Trophoblast cell (in vitro differentiated cells and primary cell): ENCODE measurements around the gene LIPG.

Source experiments
- DNase-seq, 2 donors: peaks; one replicate each; pipeline ENCODE4 v3.0.0-alpha.2; 2016
- H2AFZ ChIP-seq: 2 replicates; pipeline ENCODE4 v1.6.1; 2013; ENCODE audit warnings: low read length, moderate library complexity, mild to moderate bottlenecking; ENCODE audit not compliant: insufficient read depth, poor library complexity
- H2AK5ac ChIP-seq: 2 replicates; pipeline ENCODE4 v1.6.1; 2013; ENCODE audit warnings: mild to moderate bottlenecking, low read length
- H2BK120ac ChIP-seq: 2 replicates; pipeline ENCODE4 v1.6.1; 2013; ENCODE audit warnings: low read length, mild to moderate bottlenecking, moderate library complexity; ENCODE audit not compliant: insufficient read depth, poor library complexity
- H2BK12ac ChIP-seq: 2 replicates; pipeline ENCODE4 v1.6.1; 2013; ENCODE audit warnings: mild to moderate bottlenecking, low read length, moderate library complexity
- H2BK5ac ChIP-seq: 2 replicates; pipeline ENCODE4 v1.6.1; 2013; ENCODE audit warnings: low read length, low read depth, moderate library complexity, mild to moderate bottlenecking; ENCODE audit not compliant: poor library complexity
- H3K14ac ChIP-seq: 2 replicates; pipeline ENCODE4 v1.6.1; 2013; ENCODE audit warnings: mild to moderate bottlenecking, low read length
- H3K18ac ChIP-seq: 2 replicates; pipeline ENCODE4 v1.6.1; 2013; ENCODE audit warnings: mild to moderate bottlenecking, low read length
- H3K23ac ChIP-seq: 2 replicates; pipeline ENCODE4 v1.6.1; 2013; ENCODE audit warnings: low read length
- H3K27ac ChIP-seq: 2 replicates; pipeline ENCODE4 v1.5.1; 2013; ENCODE audit warnings: low read depth, mild to moderate bottlenecking, inconsistent platforms, low read length, moderate library complexity
- H3K27me3 ChIP-seq: 2 replicates; pipeline ENCODE4 v1.6.1; 2013; ENCODE audit warnings: inconsistent platforms, mild to moderate bottlenecking, low read length, moderate library complexity; ENCODE audit not compliant: insufficient read depth
- H3K36me3 ChIP-seq, 2 experiments: 1 replicate in 1 of 2; 2 replicates in 1 of 2; pipeline ENCODE4 v1.6.1; 2013; ENCODE audit warnings: low read length in 2 of 2, mild to moderate bottlenecking in 2 of 2, moderate library complexity in 1 of 2; ENCODE audit not compliant: insufficient read depth in 2 of 2, control insufficient read depth in 1 of 2
- H3K4ac ChIP-seq: 2 replicates; pipeline ENCODE4 v1.6.1; 2013; ENCODE audit warnings: low read depth, mild to moderate bottlenecking, low read length, moderate library complexity
- H3K4me1 ChIP-seq, 2 experiments: 1 replicate in 1 of 2; 2 replicates in 1 of 2; pipeline ENCODE4 v1.6.1; 2013; ENCODE audit warnings: low read length in 2 of 2, mild to moderate bottlenecking in 2 of 2, moderate library complexity in 1 of 2; ENCODE audit not compliant: insufficient read depth in 2 of 2, control insufficient read depth in 1 of 2
- H3K4me2 ChIP-seq: 2 replicates; pipeline ENCODE4 v1.6.1; 2013; ENCODE audit warnings: inconsistent platforms, mild to moderate bottlenecking, low read length, moderate library complexity
- H3K4me3 ChIP-seq: 2 replicates; pipeline ENCODE4 v1.5.1; 2013; ENCODE audit warnings: mild to moderate bottlenecking, low read depth, low read length, inconsistent platforms
- H3K79me1 ChIP-seq: one replicate; pipeline ENCODE4 v1.6.1; 2013; ENCODE audit warnings: low read length
- H3K79me2 ChIP-seq: 2 replicates; pipeline ENCODE4 v1.6.1; 2013; ENCODE audit warnings: low read length, mild to moderate bottlenecking; ENCODE audit not compliant: control insufficient read depth, insufficient read depth, poor library complexity
- H3K9ac ChIP-seq: 2 replicates; pipeline ENCODE4 v1.6.1; 2013; ENCODE audit warnings: mild to moderate bottlenecking, low read length
- H3K9me3 ChIP-seq: 2 replicates; pipeline ENCODE4 v1.6.1; 2013; ENCODE audit warnings: low read depth, mild to moderate bottlenecking, control low read depth, inconsistent platforms, low read length; ENCODE audit not compliant: insufficient read depth
- H4K12ac ChIP-seq: 2 replicates; pipeline ENCODE4 v1.6.1; 2013; ENCODE audit warnings: low read depth, mild to moderate bottlenecking, low read length, moderate library complexity
- H4K8ac ChIP-seq: 2 replicates; pipeline ENCODE4 v1.6.1; 2013; ENCODE audit warnings: low read depth, mild to moderate bottlenecking, low read length, moderate library complexity
- H4K91ac ChIP-seq: one replicate; pipeline ENCODE4 v1.6.1; 2013; ENCODE audit warnings: low read depth, mild to moderate bottlenecking, low read length, moderate library complexity
- WGBS: extraction: QIAGEN DNeasy Blood & Tissue Kit; methylation state at CpG from one replicate; pipeline ENCODE4 v1.1.7; 2013; ENCODE audit warnings: missing lambda C conversion rate; ENCODE audit not compliant: insufficient read length, insufficient coverage; ENCODE audit errors: extremely low coverage; 5-methylcytosine and 5-hydroxymethylcytosine counted together

Gene LIPG

GRCh38 chr18:49566217-49566770 lies 4.4 kb downstream of the LIPG start:
- Histone ChIP-seq H3K4me1 (peaks cover 19 to 25% of the 10 kb centered on the region in 2 experiments), H3K18ac (no peak overlapping the region), H2AK5ac (no peak overlapping the region), H4K8ac (no peak overlapping the region), H3K4me2 (no peak overlapping the region), H3K79me2 (no peaks in the 10 kb centered on the region), H4K12ac (no peak overlapping the region), H3K9ac (no peak overlapping the region), H3K27ac (no peak overlapping the region), H4K91ac (no peak overlapping the region), H3K4me3 (no peak overlapping the region), H3K4ac (no peak overlapping the region), H2AFZ (no peak overlapping the region), H3K23ac (no peak overlapping the region), H3K27me3 (no peaks in the 10 kb centered on the region), H2BK5ac (no peak overlapping the region), H3K9me3 (no peaks in the 10 kb centered on the region), H3K79me1 (peaks cover 9% of the 10 kb centered on the region), H2BK12ac (no peak overlapping the region), H3K14ac (no peak overlapping the region), H3K36me3 (peaks cover 11 to 18% of the 10 kb centered on the region in 2 experiments), H2BK120ac (no peak overlapping the region)
- WGBS = no CpG with 5 or more reads among the region's 3 CpGs
- no peak for DNase-seq

DNA sequence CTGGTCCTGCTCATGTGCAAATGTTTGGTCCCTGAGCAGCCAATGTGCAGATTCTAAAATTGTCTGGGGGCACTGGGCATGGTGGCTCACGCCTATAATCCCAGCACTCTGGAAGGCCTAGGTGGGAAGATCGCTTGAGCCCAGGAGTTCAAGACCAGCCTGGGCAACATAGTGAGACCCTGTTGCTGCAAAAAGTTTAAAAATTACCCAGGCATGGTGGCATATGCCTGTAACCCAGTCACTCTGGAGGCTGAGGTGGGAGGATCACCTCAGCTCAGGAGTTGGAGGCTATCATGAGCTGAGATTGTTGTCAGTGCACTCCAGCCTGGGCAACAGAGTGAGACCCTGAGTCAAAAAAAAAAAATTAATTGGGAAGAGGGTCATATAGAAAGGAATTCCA lies 5.1 kb downstream of the LIPG start:
- no peak overlapping the region for H3K9ac ChIP-seq
- no peak overlapping the region for H3K4ac ChIP-seq
- no peak overlapping the region for H2AFZ ChIP-seq
- H2AK5ac ChIP-seq = no peak overlapping the region
- H2BK120ac ChIP-seq = no peak overlapping the region
- no peak overlapping the region for H3K23ac ChIP-seq
- H3K36me3 ChIP-seq = peaks cover 15 to 22% of the 10 kb centered on the region in 2 experiments
- no peak overlapping the region for H4K8ac ChIP-seq
- no CpG with 5 or more reads among the region's 2 CpGs for WGBS
- no peak overlapping the region for H3K18ac ChIP-seq
- DNase-seq = no peak
- no peaks in the 10 kb centered on the region for H3K27me3 ChIP-seq
- H3K79me2 ChIP-seq = no peaks in the 10 kb centered on the region
- no peak overlapping the region for H2BK12ac ChIP-seq
- H3K4me2 ChIP-seq = no peak overlapping the region
- H3K14ac ChIP-seq = no peak overlapping the region
- no peak overlapping the region for H4K12ac ChIP-seq
- H3K9me3 ChIP-seq = peaks cover 2% of the 10 kb centered on the region
- H4K91ac ChIP-seq = no peak overlapping the region
- peaks cover 5% of the 10 kb centered on the region for H3K79me1 ChIP-seq
- H3K4me3 ChIP-seq = no peak overlapping the region
- H3K4me1 ChIP-seq = peaks cover 15 to 20% of the 10 kb centered on the region in 2 experiments
- H2BK5ac ChIP-seq = no peak overlapping the region
- no peak overlapping the region for H3K27ac ChIP-seq

GRCh38 chr18:49569724-49570123 lies 7.9 kb downstream of the LIPG start:
- Histone ChIP-seq H2AK5ac (no peak overlapping the region), H4K12ac (no peak overlapping the region), H2BK12ac (no peak overlapping the region), H3K9me3 (peaks cover 2% of the 10 kb centered on the region), H3K9ac (no peak overlapping the region), H3K36me3 (peaks cover 17 to 31% of the 10 kb centered on the region in 2 experiments), H3K79me2 (no peaks in the 10 kb centered on the region), H3K18ac (no peak overlapping the region), H2BK5ac (no peak overlapping the region), H3K23ac (no peak overlapping the region), H2BK120ac (no peak overlapping the region), H3K4ac (no peak overlapping the region), H3K4me2 (no peak overlapping the region), H3K4me1 (peaks cover 1 to 6% of the 10 kb centered on the region in 2 experiments), H4K8ac (no peak overlapping the region), H3K27ac (no peak overlapping the region), H3K14ac (no peak overlapping the region), H3K27me3 (no peaks in the 10 kb centered on the region), H3K4me3 (no peak overlapping the region), H2AFZ (no peak overlapping the region), H4K91ac (no peak overlapping the region), H3K79me1 (no peaks in the 10 kb centered on the region)
- no CpG with 5 or more reads among the region's 6 CpGs for WGBS
- peak; percentile 65 to 69 for DNase-seq

- no peak overlapping the region for H3K23ac ChIP-seq
- no peak overlapping the region for H3K4ac ChIP-seq
- H3K36me3 ChIP-seq = peaks cover 20 to 36% of the 10 kb centered on the region in 2 experiments
- H3K9me3 ChIP-seq = peaks cover 2% of the 10 kb centered on the region
- H3K27ac ChIP-seq = no peak overlapping the region
- H4K12ac ChIP-seq = no peak overlapping the region
- no peak overlapping the region for H3K9ac ChIP-seq
- no peak overlapping the region for H3K4me3 ChIP-seq
- H3K79me2 ChIP-seq = no peaks in the 10 kb centered on the region
- no peak overlapping the region for H2AK5ac ChIP-seq
- no peak overlapping the region for H4K91ac ChIP-seq
- no peak overlapping the region for H2BK120ac ChIP-seq
- no peak overlapping the region for H3K14ac ChIP-seq
- H4K8ac ChIP-seq = no peak overlapping the region
- H3K18ac ChIP-seq = no peak overlapping the region
- no peak for DNase-seq
- H3K79me1 ChIP-seq = no peaks in the 10 kb centered on the region
- WGBS = no CpG with 5 or more reads among the region's 5 CpGs
- no peaks in the 10 kb centered on the region for H3K27me3 ChIP-seq
- H2BK12ac ChIP-seq = no peak overlapping the region
- no peak overlapping the region for H3K4me2 ChIP-seq
- no peak overlapping the region for H2BK5ac ChIP-seq
- peaks cover 1 to 6% of the 10 kb centered on the region in 2 experiments for H3K4me1 ChIP-seq
- no peak overlapping the region for H2AFZ ChIP-seq
These were observed 9.0 kb downstream of the LIPG start for GRCh38 chr18:49570836-49571235.
